Measurements from ENCODE around the gene SPTAN1.

SPTAN1 gene

GRCh38 chr9:128551657-128552152 is 682 bp upstream of the SPTAN1 start:
- Histone ChIP-seq H3K36me3 (ENCODE audit: insufficient read depth, low read length) (no peaks in the 10 kb centered on the region), H3F3A (ENCODE audit: insufficient read depth, low read length) (no peaks in the 10 kb centered on the region), H3K27me3 (ENCODE audit: insufficient read depth, low read length) (no peaks in the 10 kb centered on the region), H4K20me1 (ENCODE audit: insufficient read depth, low read length) (no peaks in the 10 kb centered on the region), H3K9ac (ENCODE audit: low read length) (peak overlapping the region; percentile 83), H3K27ac (ENCODE audit: low read depth, low read length, poor library complexity, severe bottlenecking) (no peak overlapping the region), H3K9me2 (ENCODE audit: low read depth, low read length) (no peaks in the 10 kb centered on the region), H3K4me1 (ENCODE audit: insufficient read depth, low read length, severe bottlenecking) (peaks cover 46% of the 10 kb centered on the region), H3K9me3 (ENCODE audit: low read length) (no peaks in the 10 kb centered on the region), H3K4me2 (ENCODE audit: low read length) (peak overlapping the region; percentile 85), H2AFZ (ENCODE audit: low read length) (0 out of 2 replicates have a peak overlapping the region, but pooled peaks have one; percentile 28), H3K79me2 (ENCODE audit: insufficient read depth, low read length) (peaks cover 28% of the 10 kb centered on the region), H3K4me3 (ENCODE audit: low read depth, low read length, poor library complexity, severe bottlenecking) (peak overlapping the region; percentile 96)
- TF ChIP-seq EZH2 (IDR thresholded peaks at IDR 0.05; ENCODE audit: borderline replicate concordance, low read length) (no peak), CTCF (IDR thresholded peaks at IDR 0.05; ENCODE audit: low read length) (no peak)

GRCh38 chr9:128552744-128553440 is 505 bp downstream of the SPTAN1 start:
- no peaks in the 10 kb centered on the region for H3K9me2 ChIP-seq (ENCODE audit: low read depth, low read length)
- no peaks in the 10 kb centered on the region for H3K36me3 ChIP-seq (ENCODE audit: insufficient read depth, low read length)
- peaks cover 53% of the 10 kb centered on the region for H3K4me1 ChIP-seq (ENCODE audit: insufficient read depth, low read length, severe bottlenecking)
- no peaks in the 10 kb centered on the region for H3K9me3 ChIP-seq (ENCODE audit: low read length)
- H3K4me2 ChIP-seq (ENCODE audit: low read length): peak overlapping the region; percentile 88
- no peak overlapping the region for H2AFZ ChIP-seq (ENCODE audit: low read length)
- H3K79me2 ChIP-seq (ENCODE audit: insufficient read depth, low read length): peaks cover 35% of the 10 kb centered on the region
- H3K4me3 ChIP-seq (ENCODE audit: low read depth, low read length, poor library complexity, severe bottlenecking): peak overlapping the region; percentile 96
- peak overlapping the region; percentile 10 for H3K27ac ChIP-seq (ENCODE audit: low read depth, low read length, poor library complexity, severe bottlenecking)
- no peaks in the 10 kb centered on the region for H4K20me1 ChIP-seq (ENCODE audit: insufficient read depth, low read length)
- H3K9ac ChIP-seq (ENCODE audit: low read length): peak overlapping the region; percentile 93
- H3K27me3 ChIP-seq (ENCODE audit: insufficient read depth, low read length): no peaks in the 10 kb centered on the region
- TF ChIP-seq CTCF (IDR thresholded peaks at IDR 0.05; ENCODE audit: low read length) (no peak), EZH2 (IDR thresholded peaks at IDR 0.05; ENCODE audit: borderline replicate concordance, low read length) (no peak)
- H3F3A ChIP-seq (ENCODE audit: insufficient read depth, low read length): no peaks in the 10 kb centered on the region

GRCh38 chr9:128553728-128554127 is 1.3 kb downstream of the SPTAN1 start:
- H3K27ac ChIP-seq (ENCODE audit: low read depth, low read length, poor library complexity, severe bottlenecking): peak overlapping the region; percentile 0
- no peaks in the 10 kb centered on the region for H4K20me1 ChIP-seq (ENCODE audit: insufficient read depth, low read length)
- H3K9ac ChIP-seq (ENCODE audit: low read length): peak overlapping the region; percentile 93
- H3K36me3 ChIP-seq (ENCODE audit: insufficient read depth, low read length): no peaks in the 10 kb centered on the region
- H3K27me3 ChIP-seq (ENCODE audit: insufficient read depth, low read length): no peaks in the 10 kb centered on the region
- peak overlapping the region; percentile 96 for H3K4me3 ChIP-seq (ENCODE audit: low read depth, low read length, poor library complexity, severe bottlenecking)
- peak overlapping the region; percentile 88 for H3K4me2 ChIP-seq (ENCODE audit: low read length)
- TF ChIP-seq EZH2 (IDR thresholded peaks at IDR 0.05; ENCODE audit: borderline replicate concordance, low read length) (no peak), CTCF (IDR thresholded peaks at IDR 0.05; ENCODE audit: low read length) (no peak)
- no peak overlapping the region for H2AFZ ChIP-seq (ENCODE audit: low read length)
- peaks cover 62% of the 10 kb centered on the region for H3K4me1 ChIP-seq (ENCODE audit: insufficient read depth, low read length, severe bottlenecking)
- H3F3A ChIP-seq (ENCODE audit: insufficient read depth, low read length): no peaks in the 10 kb centered on the region
- no peaks in the 10 kb centered on the region for H3K9me2 ChIP-seq (ENCODE audit: low read depth, low read length)
- H3K79me2 ChIP-seq (ENCODE audit: insufficient read depth, low read length): peaks cover 35% of the 10 kb centered on the region
- no peaks in the 10 kb centered on the region for H3K9me3 ChIP-seq (ENCODE audit: low read length)

All from OCI-LY1 (cell line).